Measurements from ENCODE around the gene E2F2. TPM values are rescaled to one million over a fixed set of nuclear protein-coding genes. Genes with fewer than 3 reads are reported as not detected.

Gene E2F2
- polyA plus RNA-seq, 1 of the 3 experiments (the other 2 are of a cell fraction), result 0.43 TPM

GRCh38 chr1:23517581-23517980 is 13.5 kb downstream of the E2F2 start:
- no peak overlapping the region for H2AFZ ChIP-seq (ENCODE audit: low read depth)
- no peaks in the 10 kb centered on the region for H3K9me2 ChIP-seq
- no peak overlapping the region for H3K27ac ChIP-seq (ENCODE audit: low read depth in 2 of 2, low read length in 1 of 2)
- no peak overlapping the region for H3K4me3 ChIP-seq (ENCODE audit: low read depth in 2 of 2, low read length in 1 of 2)
- no peak overlapping the region for H3K4me2 ChIP-seq
- H3K4me1 ChIP-seq (ENCODE audit: control insufficient read depth in 1 of 2, insufficient read depth in 2 of 2, low read depth in 1 of 2, low read length in 1 of 2), result no peaks in the 10 kb centered on the region
- no peak overlapping the region for H3K9ac ChIP-seq
- WGBS (ENCODE audit: low lambda C conversion rate), result 88% methylated on average over 9 of the region's 9 CpGs
- POLR2A ChIA-PET, result no interaction called here
- H3K79me2 ChIP-seq (ENCODE audit: insufficient read depth), result no peaks in the 10 kb centered on the region
- no peaks in the 10 kb centered on the region for H3K27me3 ChIP-seq (ENCODE audit: insufficient read depth)
- CTCF ChIA-PET, result interaction anchor here (29.7 kb wide), 1 partner anchor 20 kb away, joined by 503 read pairs; no protein-coding TSS in a partner anchor
- H3K9me3 ChIP-seq, result no peaks in the 10 kb centered on the region
- peaks cover 0 to 3% of the 10 kb centered on the region in 2 experiments for H3K36me3 ChIP-seq (replicated peaks in 1 of 2; ENCODE audit: control insufficient read depth in 1 of 2, insufficient read depth in 2 of 2, low read length in 1 of 2)
- no peaks in the 10 kb centered on the region for H4K20me1 ChIP-seq (ENCODE audit: insufficient read depth)
- TF ChIP-seq RCOR1 (IDR thresholded peaks at IDR 0.05; ENCODE audit: low read length), result no peak
- TF ChIP-seq REST (IDR thresholded peaks at IDR 0.05; ENCODE audit: low read depth, low read length), result no peak
- no peak for TF ChIP-seq MXI1 (IDR thresholded peaks at IDR 0.05; ENCODE audit: low read depth, low read length)
- no peak for TF ChIP-seq YY1 (IDR thresholded peaks at IDR 0.05; ENCODE audit: low read depth)
- TF ChIP-seq JUND (IDR thresholded peaks at IDR 0.05), result no peak
- TF ChIP-seq GATA2 (CRISPR knock-in tag; IDR thresholded peaks at IDR 0.05), result no peak
- TF ChIP-seq TAF1 (IDR thresholded peaks at IDR 0.05; ENCODE audit: borderline replicate concordance, low read depth, low read length), result no peak
- no peak for TF ChIP-seq TCF12 (IDR thresholded peaks at IDR 0.05)
- no peak for TF ChIP-seq NFIC (IDR thresholded peaks at IDR 0.05; ENCODE audit: borderline replicate concordance)
- no peak for TF ChIP-seq MEF2A (IDR thresholded peaks at IDR 0.05; ENCODE audit: borderline replicate concordance, low read depth)
- TF ChIP-seq CTCF (IDR thresholded peaks at IDR 0.05), result no peak
- no peak for TF ChIP-seq RAD21 (IDR thresholded peaks at IDR 0.05; ENCODE audit: low read length)
- no peak for TF ChIP-seq FOSL2 (IDR thresholded peaks at IDR 0.05; ENCODE audit: borderline replicate concordance, low read depth)
- no peaks in the 10 kb centered on the region for H3F3A ChIP-seq (replicated peaks; ENCODE audit: insufficient read depth)
- DNase-seq, result no peak

GRCh38 chr1:23515905-23516304 is 15.1 kb downstream of the E2F2 start:
- Histone ChIP-seq H3K9me2 (no peaks in the 10 kb centered on the region), H3K4me3 (ENCODE audit: low read depth in 2 of 2, low read length in 1 of 2) (no peak overlapping the region), H3K4me1 (ENCODE audit: control insufficient read depth in 1 of 2, insufficient read depth in 2 of 2, low read depth in 1 of 2, low read length in 1 of 2) (no peaks in the 10 kb centered on the region), H3K9me3 (no peaks in the 10 kb centered on the region), H3K9ac (no peak overlapping the region), H3K36me3 (replicated peaks in 1 of 2; ENCODE audit: control insufficient read depth in 1 of 2, insufficient read depth in 2 of 2, low read length in 1 of 2) (peaks cover 0 to 3% of the 10 kb centered on the region in 2 experiments), H3K27me3 (ENCODE audit: insufficient read depth) (no peaks in the 10 kb centered on the region), H3F3A (replicated peaks; ENCODE audit: insufficient read depth) (no peaks in the 10 kb centered on the region), H3K27ac (ENCODE audit: low read depth in 2 of 2, low read length in 1 of 2) (no peak overlapping the region), H4K20me1 (ENCODE audit: insufficient read depth) (no peaks in the 10 kb centered on the region), H3K4me2 (no peak overlapping the region), H3K79me2 (ENCODE audit: insufficient read depth) (no peaks in the 10 kb centered on the region), H2AFZ (ENCODE audit: low read depth) (no peak overlapping the region)
- ChIA-PET POLR2A (no interaction called here), CTCF (interaction anchor here (1.6 to 29.7 kb wide), 2 partner anchors 18 to 121 kb away, joined by 3 to 503 read pairs; no protein-coding TSS in a partner anchor)
- no peak for DNase-seq
- WGBS (ENCODE audit: low lambda C conversion rate), result 89% methylated on average over 4 of the region's 4 CpGs
- no peak for TF ChIP-seq GATA2 (CRISPR knock-in tag; IDR thresholded peaks at IDR 0.05)
- TF ChIP-seq SIN3A (IDR thresholded peaks at IDR 0.05; ENCODE audit: borderline replicate concordance, low read depth, low read length), result no peak
- no peak for TF ChIP-seq FOXM1 (IDR thresholded peaks at IDR 0.05; ENCODE audit: low read depth)
- TF ChIP-seq MAX (IDR thresholded peaks at IDR 0.05; ENCODE audit: low read depth), result no peak
- TF ChIP-seq RCOR1 (IDR thresholded peaks at IDR 0.05; ENCODE audit: low read length), result no peak
- TF ChIP-seq JUND (IDR thresholded peaks at IDR 0.05), result no peak
- TF ChIP-seq REST (IDR thresholded peaks at IDR 0.05; ENCODE audit: low read depth, low read length), result no peak
- no peak for TF ChIP-seq CHD2 (IDR thresholded peaks at IDR 0.05; ENCODE audit: low read length, partially characterized antibody)
- TF ChIP-seq GABPA (IDR thresholded peaks at IDR 0.05; ENCODE audit: low read depth), result no peak
- no peak for TF ChIP-seq EP300 (IDR thresholded peaks at IDR 0.05; ENCODE audit: borderline replicate concordance in 1 of 2, low read depth in 1 of 2, low read length in 1 of 2)

All from SK-N-SH (cell line).